Thoracic aorta (tissue), 2 donors: Measurements from ENCODE around the gene RPRD1A. TPM values are rescaled to one million over a fixed set of nuclear protein-coding genes. Genes with fewer than 3 reads are reported as not detected.
"Not testable (repeated sequence)": the region's sequence is repeated elsewhere in the genome, so short reads cannot be mapped to it uniquely, and the experiment has no call there.

ENCODE experiments used
- ATAC-seq: fragments of 150-250 bp; one replicate; pipeline ENCODE4 v1.8.0; 2017; ENCODE audit warnings: low read depth; ENCODE audit not compliant: insufficient number of reproducible peaks, low FRiP score
- DNase-seq: peaks from one replicate; pipeline ENCODE4 v3.0.0-alpha.2; 2020; ENCODE audit warnings: low spot score
- H3K27ac ChIP-seq, 2 donors: fragments of 200-600 bp; sonication (generic); 1 replicate in 1 of 2; 2 replicates in 1 of 2; pipeline ENCODE4 v1.5.1; 2016; ENCODE audit warnings: mild to moderate bottlenecking in 2 of 2, moderate library complexity in 2 of 2
- H3K27me3 ChIP-seq: fragments of 200-600 bp; sonication (generic); replicated peaks from 2 replicates; pipeline ENCODE4 v1.6.0; 2016; ENCODE audit warnings: mild to moderate bottlenecking; ENCODE audit not compliant: insufficient read depth
- H3K36me3 ChIP-seq: fragments of 200-600 bp; sonication (generic); one replicate; pipeline ENCODE4 v1.5.1; 2016
- H3K4me1 ChIP-seq, 2 donors: fragments of 200-600 bp; sonication (generic); 1 replicate in 1 of 2; 2 replicates in 1 of 2; pipeline versions ENCODE4 v1.5.1 to v1.6.0; 2016; ENCODE audit warnings: low read depth in 2 of 2, mild to moderate bottlenecking in 1 of 2; ENCODE audit not compliant: control insufficient read depth in 1 of 2
- H3K4me3 ChIP-seq: fragments of 200-600 bp; sonication (generic); 2 replicates; pipeline ENCODE4 v1.5.1; 2016; ENCODE audit warnings: mild to moderate bottlenecking
- H3K9me3 ChIP-seq: fragments of 200-600 bp; sonication (generic); 2 replicates; pipeline ENCODE4 v1.5.1; 2016
- total RNA-seq, 2 donors: library from RNA; depleted of rRNA; stranded (reverse); fragments of >200 nt; gene quantifications; one replicate each; pipeline versions ENCODE4 v1.1.0 to v1.2.3, GENCODE V29; 2016
- TF ChIP-seq, protein P1 (sequence below): fragments of 200-600 bp; sonication (generic); IDR thresholded peaks from one replicate; pipeline ENCODE4 v1.5.1; 2019; ENCODE audit warnings: antibody characterized with exemption

RPRD1A gene
- total RNA-seq, 2 donors from 2014 or later, result 49.8 to 64.9 TPM

DNA sequence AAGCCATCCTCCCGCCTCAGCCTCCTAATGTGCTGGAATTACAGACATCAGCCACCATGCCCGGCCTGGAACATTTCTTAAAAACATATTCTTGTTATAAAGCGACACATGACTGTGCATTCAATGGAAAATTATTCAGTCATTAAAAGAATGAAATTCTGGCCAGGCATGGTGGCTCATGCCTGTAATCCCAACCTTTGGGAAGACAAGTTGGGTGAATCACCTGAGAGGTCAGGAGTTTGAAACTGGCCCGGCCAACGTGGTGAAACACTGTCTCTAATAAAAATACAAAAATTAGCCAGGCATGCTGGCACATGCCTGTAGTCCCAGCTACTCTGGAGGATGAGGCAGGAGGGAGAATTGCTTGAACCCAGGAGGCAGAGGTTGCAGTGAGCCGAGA is 21.6 kb upstream of the RPRD1A start:
- ATAC-seq, result no peak
- no peak for DNase-seq
- Histone ChIP-seq H3K27ac (no peak overlapping the region), H3K36me3 (no peaks in the 10 kb centered on the region), H3K4me3 (no peak overlapping the region), H3K9me3 (no peaks in the 10 kb centered on the region), H3K27me3 (no peaks in the 10 kb centered on the region), H3K4me1 (no peaks in the 10 kb centered on the region)
- TF ChIP-seq, protein P1, sequence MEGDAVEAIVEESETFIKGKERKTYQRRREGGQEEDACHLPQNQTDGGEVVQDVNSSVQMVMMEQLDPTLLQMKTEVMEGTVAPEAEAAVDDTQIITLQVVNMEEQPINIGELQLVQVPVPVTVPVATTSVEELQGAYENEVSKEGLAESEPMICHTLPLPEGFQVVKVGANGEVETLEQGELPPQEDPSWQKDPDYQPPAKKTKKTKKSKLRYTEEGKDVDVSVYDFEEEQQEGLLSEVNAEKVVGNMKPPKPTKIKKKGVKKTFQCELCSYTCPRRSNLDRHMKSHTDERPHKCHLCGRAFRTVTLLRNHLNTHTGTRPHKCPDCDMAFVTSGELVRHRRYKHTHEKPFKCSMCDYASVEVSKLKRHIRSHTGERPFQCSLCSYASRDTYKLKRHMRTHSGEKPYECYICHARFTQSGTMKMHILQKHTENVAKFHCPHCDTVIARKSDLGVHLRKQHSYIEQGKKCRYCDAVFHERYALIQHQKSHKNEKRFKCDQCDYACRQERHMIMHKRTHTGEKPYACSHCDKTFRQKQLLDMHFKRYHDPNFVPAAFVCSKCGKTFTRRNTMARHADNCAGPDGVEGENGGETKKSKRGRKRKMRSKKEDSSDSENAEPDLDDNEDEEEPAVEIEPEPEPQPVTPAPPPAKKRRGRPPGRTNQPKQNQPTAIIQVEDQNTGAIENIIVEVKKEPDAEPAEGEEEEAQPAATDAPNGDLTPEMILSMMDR, result no peak

DNA sequence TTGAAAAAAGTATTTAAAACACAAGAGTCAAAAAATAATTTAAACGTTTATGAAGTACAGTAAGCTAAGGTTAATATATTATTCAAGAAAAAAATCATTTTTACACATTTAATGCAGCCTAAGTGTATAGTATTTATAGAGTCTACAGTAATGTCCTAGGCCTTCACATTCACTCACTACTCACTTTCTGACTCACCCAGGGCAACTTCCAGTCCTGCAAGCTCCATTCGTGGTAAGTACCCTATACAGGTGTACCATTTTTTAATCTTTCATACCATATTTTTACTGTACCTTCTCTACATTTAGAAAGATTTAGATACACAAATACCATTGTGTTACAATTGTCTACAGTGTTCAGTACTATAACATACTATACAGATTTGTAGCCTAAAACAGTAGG is 20.9 kb upstream of the RPRD1A start:
- ATAC-seq, result no peak
- no peaks in the 10 kb centered on the region for H3K4me1 ChIP-seq
- H3K9me3 ChIP-seq, result no peaks in the 10 kb centered on the region
- no peaks in the 10 kb centered on the region for H3K27me3 ChIP-seq
- no peak for DNase-seq
- no peaks in the 10 kb centered on the region for H3K36me3 ChIP-seq
- H3K4me3 ChIP-seq, result no peak overlapping the region
- TF ChIP-seq, protein P1, result no peak
- no peak overlapping the region for H3K27ac ChIP-seq

DNA sequence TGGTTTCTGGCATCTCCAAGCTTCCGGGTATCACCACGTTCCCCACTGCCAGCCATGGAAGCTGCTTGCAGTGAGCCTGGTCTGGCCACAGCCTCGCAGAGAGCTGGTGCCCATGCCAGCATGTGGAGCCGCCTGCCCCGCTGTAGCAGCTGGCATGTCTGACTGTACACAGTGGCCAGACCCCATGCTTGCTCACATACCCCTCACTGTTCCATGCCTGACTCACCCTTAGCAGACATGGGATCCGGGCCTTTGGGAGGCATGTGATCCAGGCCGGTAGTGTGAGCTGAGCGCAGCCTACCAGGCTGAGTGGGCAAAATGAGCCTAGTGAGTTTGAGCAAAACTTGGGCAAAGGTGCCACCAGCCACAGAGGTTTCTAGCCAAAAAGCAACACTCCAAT is 18.8 kb upstream of the RPRD1A start:
- no peak for ATAC-seq
- no peaks in the 10 kb centered on the region for H3K36me3 ChIP-seq
- no peaks in the 10 kb centered on the region for H3K27me3 ChIP-seq
- H3K4me3 ChIP-seq, result no peak overlapping the region
- H3K9me3 ChIP-seq, result peaks cover 2% of the 10 kb centered on the region
- H3K4me1 ChIP-seq, result no peaks in the 10 kb centered on the region
- no peak overlapping the region for H3K27ac ChIP-seq
- no peak for DNase-seq
- TF ChIP-seq, protein P1, result no peak

DNA sequence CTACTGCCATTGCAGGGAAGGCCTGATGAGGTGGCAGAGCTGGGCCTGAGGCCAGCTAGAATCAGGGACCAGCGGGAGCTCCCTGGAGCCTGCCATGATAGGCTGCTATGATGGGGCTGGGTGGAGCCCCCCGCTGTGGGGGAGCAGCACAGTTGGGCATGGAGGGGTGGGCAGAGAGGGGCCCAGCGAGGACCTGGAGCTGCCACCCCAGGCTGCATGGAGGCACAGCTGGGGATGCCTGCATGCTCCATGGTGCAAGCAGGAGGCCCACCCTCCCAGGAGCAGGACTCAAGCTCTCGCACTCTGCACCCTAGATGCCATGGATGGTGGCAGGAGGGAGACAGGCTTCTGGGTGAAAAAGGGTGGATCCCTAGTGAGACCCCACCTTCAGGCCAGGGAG is 17.8 kb upstream of the RPRD1A start:
- Histone ChIP-seq H3K4me1 (no peaks in the 10 kb centered on the region), H3K9me3 (peaks cover 7% of the 10 kb centered on the region), H3K27me3 (no peaks in the 10 kb centered on the region), H3K36me3 (no peaks in the 10 kb centered on the region), H3K4me3 (no peak overlapping the region), H3K27ac (no peak overlapping the region)
- TF ChIP-seq, protein P1, result no peak
- no peak for DNase-seq
- no peak for ATAC-seq

- DNase-seq (no peak), ATAC-seq (no peak)
- Histone ChIP-seq H3K4me3 (no peak overlapping the region), H3K36me3 (no peaks in the 10 kb centered on the region), H3K9me3 (peaks cover 7% of the 10 kb centered on the region), H3K27me3 (no peaks in the 10 kb centered on the region), H3K4me1 (no peaks in the 10 kb centered on the region), H3K27ac (no peak overlapping the region)
- TF ChIP-seq, protein P1, result no peak
These were observed 16.4 kb upstream of the RPRD1A start for GRCh38 chr18:36083729-36084128.

DNA sequence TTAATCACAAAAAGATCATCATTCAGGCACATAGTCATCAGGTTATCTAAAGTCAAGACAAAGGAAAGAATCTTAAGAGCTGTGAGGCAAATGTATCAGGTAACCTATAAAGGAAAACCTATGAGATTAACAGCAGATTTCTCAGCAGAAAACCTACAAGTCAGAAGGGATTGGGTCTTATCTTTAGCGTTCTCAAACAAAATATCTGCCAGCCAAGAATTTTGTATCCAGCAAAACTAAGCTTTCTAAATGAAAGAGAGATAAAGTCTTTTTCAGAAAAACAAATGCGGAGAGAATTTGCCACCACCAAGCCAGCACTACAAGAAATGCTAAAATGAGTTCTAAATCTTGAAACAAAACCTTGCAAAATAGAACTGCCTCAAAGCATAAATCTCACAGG is 13.8 kb upstream of the RPRD1A start:
- ATAC-seq, H3K36me3 ChIP-seq, H3K4me3 ChIP-seq, H3K27me3 ChIP-seq, DNase-seq, H3K27ac ChIP-seq, H3K9me3 ChIP-seq, H3K4me1 ChIP-seq: not testable (repeated sequence)
